SK-N-SH (cell line): Measurements from ENCODE around the gene GNB1L. TPM values are rescaled to one million over a fixed set of nuclear protein-coding genes. Genes with fewer than 3 reads are reported as not detected.
A peak's percentile ranks its signal among the peaks of the same experiment; 100 is the strongest.

Source experiments
- CTCF ChIA-PET: fragments of 300-600, 350-600 bp; formaldehyde crosslinking; extraction: SDS; loops from one replicate; lab custom pipeline; 2021; lab: Yijun Ruan, JAX
- POLR2A ChIA-PET: fragments of 350-600 bp; sonication (Branson Sonifier 250); formaldehyde crosslinking; extraction: SDS; loops from one replicate; lab custom pipeline; 2020; ENCODE audit warnings: antibody characterized with exemption, inconsistent platforms; lab: Yijun Ruan, JAX
- DNase-seq: peaks from one replicate; pipeline ENCODE4 v3.0.0; 2012
- H2AFZ ChIP-seq: fragments of 200-600 bp; sonication (generic); 2 replicates; pipeline ENCODE4 v1.8.1; 2016; ENCODE audit warnings: antibody characterized with exemption, mild to moderate bottlenecking, low read depth
- H3F3A ChIP-seq: fragments of 200-600 bp; sonication (generic); replicated peaks from 2 replicates; pipeline ENCODE3; 2016; ENCODE audit warnings: antibody characterized with exemption, mild to moderate bottlenecking; ENCODE audit not compliant: insufficient read depth
- H3K27ac ChIP-seq, 2 experiments: fragments of 200-500 bp in 1 of 2; fragments of 200-600 bp in 1 of 2; sonication (Bioruptor generic) in 1 of 2; sonication (generic), shearing (Covaris generic) in 1 of 2; 2 replicates each; pipeline versions ENCODE4 v1.5.1 to v1.6.1; 2014 to 2016; ENCODE audit warnings: low read depth in 2 of 2, inconsistent platforms in 1 of 2, low read length in 1 of 2, mild to moderate bottlenecking in 1 of 2, mixed read lengths in 1 of 2
- H3K27me3 ChIP-seq: fragments of 200-600 bp; sonication (generic), shearing (Covaris generic); 2 replicates; pipeline ENCODE4 v1.6.1; 2016; ENCODE audit warnings: mixed run types; ENCODE audit not compliant: insufficient read depth
- H3K36me3 ChIP-seq, 2 experiments: fragments of 200-500 bp in 1 of 2; fragments of 200-600 bp in 1 of 2; sonication (Bioruptor generic) in 1 of 2; sonication (generic) in 1 of 2; replicated peaks in 1 of 2; 2 replicates each; pipeline versions ENCODE3 to v1.5.1; 2014 to 2016; ENCODE audit warnings: low read length in 1 of 2, mild to moderate bottlenecking in 1 of 2; ENCODE audit not compliant: insufficient read depth in 2 of 2, control insufficient read depth in 1 of 2
- H3K4me1 ChIP-seq, 2 experiments: fragments of 200-500 bp in 1 of 2; fragments of 200-600 bp in 1 of 2; sonication (Bioruptor generic) in 1 of 2; sonication (generic), shearing (Covaris generic) in 1 of 2; 2 replicates each; pipeline versions ENCODE4 v1.5.1 to v1.6.1; 2014 to 2016; ENCODE audit warnings: low read depth in 1 of 2, low read length in 1 of 2, mixed run types in 1 of 2; ENCODE audit not compliant: insufficient read depth in 2 of 2, control insufficient read depth in 1 of 2
- H3K4me2 ChIP-seq: fragments of 200-600 bp; sonication (generic), shearing (Covaris generic); 2 replicates; pipeline ENCODE4 v1.6.1; 2017; ENCODE audit warnings: mixed run types
- H3K4me3 ChIP-seq, 2 experiments: fragments of 200-500 bp in 1 of 2; fragments of 200-600 bp in 1 of 2; sonication (Bioruptor generic) in 1 of 2; sonication (generic), shearing (Covaris generic) in 1 of 2; 2 replicates each; pipeline versions ENCODE4 v1.5.1 to v1.8.1; 2014 to 2016; ENCODE audit warnings: low read depth in 2 of 2, inconsistent platforms in 1 of 2, low read length in 1 of 2, mild to moderate bottlenecking in 1 of 2, mixed read lengths in 1 of 2, moderate library complexity in 1 of 2
- H3K79me2 ChIP-seq: fragments of 200-600 bp; sonication (generic); 2 replicates; pipeline ENCODE4 v1.8.1; 2017; ENCODE audit warnings: mild to moderate bottlenecking; ENCODE audit not compliant: insufficient read depth
- H3K9ac ChIP-seq: fragments of 200-600 bp; sonication (generic); 2 replicates; pipeline ENCODE4 v1.6.1; 2017; ENCODE audit warnings: mixed run types
- H3K9me2 ChIP-seq: fragments of 200-600 bp; sonication (generic); 2 replicates; pipeline ENCODE4 v1.6.1; 2017; ENCODE audit warnings: mixed run types
- H3K9me3 ChIP-seq: fragments of 200-600 bp; sonication (generic); 2 replicates; pipeline ENCODE4 v1.6.1; 2017; ENCODE audit warnings: mixed run types, mild to moderate bottlenecking, moderate library complexity
- H4K20me1 ChIP-seq: fragments of 200-600 bp; sonication (generic); 2 replicates; pipeline ENCODE4 v1.6.1; 2017; ENCODE audit warnings: mild to moderate bottlenecking, mixed run types; ENCODE audit not compliant: insufficient read depth
- CTCF ChIP-seq: fragments of 200-600 bp; sonication (generic); IDR thresholded peaks from 2 replicates; pipeline ENCODE4 v1.6.1; 2017; ENCODE audit warnings: antibody characterized with exemption, mild to moderate bottlenecking, moderate library complexity
- EZH2phosphoT487 ChIP-seq: fragments of 200-600 bp; sonication (generic); IDR thresholded peaks from 2 replicates; pipeline ENCODE4 v1.6.1; 2017; ENCODE audit warnings: low read depth, mixed run types, mild to moderate bottlenecking, antibody characterized with exemption, moderate library complexity, borderline replicate concordance
- FOXJ3 ChIP-seq: sonication (generic); formaldehyde crosslinking; IDR thresholded peaks from 2 replicates; pipeline ENCODE4 v1.5.1; 2020; ENCODE audit warnings: mild to moderate bottlenecking, missing genetic modification reagents
- FOXM1 ChIP-seq: IDR thresholded peaks from 2 replicates; pipeline ENCODE4 v1.4.0; 2012; ENCODE audit warnings: low read depth, mild to moderate bottlenecking
- IRF3 ChIP-seq: fragments of 150-350 bp; IDR thresholded peaks from 2 replicates; pipeline ENCODE4 v1.6.1; 2016; ENCODE audit warnings: mild to moderate bottlenecking, low read depth, low read length
- JUND ChIP-seq: IDR thresholded peaks from 2 replicates; pipeline ENCODE4 v1.4.0; 2012
- MEF2A ChIP-seq: IDR thresholded peaks from 2 replicates; pipeline ENCODE4 v1.4.0; 2012; ENCODE audit warnings: low read depth, borderline replicate concordance
- MXI1 ChIP-seq: IDR thresholded peaks from 2 replicates; pipeline ENCODE4 v1.6.1; 2012; ENCODE audit warnings: mild to moderate bottlenecking, low read depth, low read length, improper control_type of control experiment
- NFIC ChIP-seq: IDR thresholded peaks from 2 replicates; pipeline ENCODE4 v1.4.0; 2012; ENCODE audit warnings: borderline replicate concordance
- PBX3 ChIP-seq: IDR thresholded peaks from 2 replicates; pipeline ENCODE4; 2012
- POLR2AphosphoS5 ChIP-seq: IDR thresholded peaks from 2 replicates; pipeline ENCODE4 v1.6.1; 2012; ENCODE audit warnings: low read depth, low read length
- RCOR1 ChIP-seq: fragments of 150-350 bp; IDR thresholded peaks from 2 replicates; pipeline ENCODE4 v1.6.1; 2017; ENCODE audit warnings: antibody characterized with exemption, low read length
- RFX5 ChIP-seq: IDR thresholded peaks from 2 replicates; pipeline ENCODE4 v1.6.1; 2012; ENCODE audit warnings: mild to moderate bottlenecking, improper control_type of control experiment, low read length
- SMC3 ChIP-seq: IDR thresholded peaks from 2 replicates; pipeline ENCODE4 v1.6.1; 2012; ENCODE audit warnings: low read depth, low read length, improper control_type of control experiment
- TAF1 ChIP-seq: IDR thresholded peaks from 2 replicates; pipeline ENCODE4 v1.6.1; 2012; ENCODE audit warnings: low read depth, mild to moderate bottlenecking, low read length, moderate library complexity, borderline replicate concordance
- TCF12 ChIP-seq: IDR thresholded peaks from 2 replicates; pipeline ENCODE4 v1.4.0; 2012
- TEAD4 ChIP-seq: IDR thresholded peaks from 2 replicates; pipeline ENCODE4 v1.4.0; 2012; ENCODE audit warnings: mild to moderate bottlenecking, borderline replicate concordance; ENCODE audit not compliant: insufficient read depth
- ZBTB33 ChIP-seq: IDR thresholded peaks from 2 replicates; pipeline ENCODE4 v1.4.0; 2012; ENCODE audit warnings: low read depth, borderline replicate concordance
- WGBS: methylation state at CpG from one replicate; pipeline ENCODE4 v1.1.6; 2017; ENCODE audit warnings: low lambda C conversion rate; 5-methylcytosine and 5-hydroxymethylcytosine counted together
- polyA plus RNA-seq, 3 experiments: library from polyadenylated mRNA; depleted of rRNA; stranded (reverse); fragments of >200 nt; gene quantifications; 2 replicates each; pipeline ENCODE4 v1.2.3, GENCODE V29; 2012

Gene GNB1L
- polyA plus RNA-seq, 1 of the 3 experiments (the other 2 are of a cell fraction), result 5.9 TPM

- ChIA-PET POLR2A (no interaction called here), CTCF (interaction anchor here (0.8 to 2.5 kb wide), 6 partner anchors 10 to 99 kb away, joined by 3 to 12 read pairs (median 4); no protein-coding TSS in a partner anchor)
- Histone ChIP-seq H3K4me1 (peaks cover 0 to 39% of the 10 kb centered on the region in 2 experiments; a peak in 1 of 4 replicates), H3F3A (no peaks in the 10 kb centered on the region), H3K9me2 (no peaks in the 10 kb centered on the region), H3K27ac (peak overlapping the region in 1 of 2 experiments; percentile 34; a peak in 1 of 4 replicates), H3K9ac (no peak overlapping the region), H3K4me3 (no peak overlapping the region), H3K79me2 (no peaks in the 10 kb centered on the region), H3K9me3 (no peaks in the 10 kb centered on the region), H3K27me3 (no peaks in the 10 kb centered on the region), H2AFZ (no peak overlapping the region), H3K4me2 (no peak overlapping the region), H3K36me3 (no peaks in the 10 kb centered on the region), H4K20me1 (no peaks in the 10 kb centered on the region)
- DNase-seq, result peak; percentile 32
- TF ChIP-seq MEF2A, result no peak
- no peak for TF ChIP-seq NFIC
- TF ChIP-seq POLR2AphosphoS5, result no peak
- no peak for TF ChIP-seq ZBTB33
- no peak for TF ChIP-seq CTCF
- TF ChIP-seq FOXM1, result no peak
- TF ChIP-seq TCF12, result no peak
- no peak for TF ChIP-seq TAF1
- 95% methylated on average over 5 of the region's 12 CpGs for WGBS
Measured at GRCh38 chr22:19811211-19811621, 43.5 kb downstream of the GNB1L start.

GRCh38 chr22:19810381-19811201 is 44.1 kb downstream of the GNB1L start:
- Histone ChIP-seq H3K4me1 (peaks cover 0 to 39% of the 10 kb centered on the region in 2 experiments; a peak in 1 of 4 replicates), H3K27ac (no peak overlapping the region), H3K79me2 (no peaks in the 10 kb centered on the region), H2AFZ (no peak overlapping the region), H3K36me3 (no peaks in the 10 kb centered on the region), H3K9me3 (no peaks in the 10 kb centered on the region), H3K27me3 (no peaks in the 10 kb centered on the region), H3K9ac (no peak overlapping the region), H3K9me2 (no peaks in the 10 kb centered on the region), H3K4me2 (no peak overlapping the region), H3F3A (no peaks in the 10 kb centered on the region), H3K4me3 (no peak overlapping the region), H4K20me1 (no peaks in the 10 kb centered on the region)
- DNase-seq, result peak; percentile 57
- ChIA-PET CTCF (interaction anchor here (0.8 to 2.5 kb wide), 7 partner anchors 10 to 100 kb away, joined by 3 to 12 read pairs (median 4); no protein-coding TSS in a partner anchor), POLR2A (no interaction called here)
- TF ChIP-seq MXI1 (no peak), FOXM1 (no peak), IRF3 (no peak), NFIC (no peak), EZH2phosphoT487 (no peak), TEAD4 (no peak), JUND (no peak), CTCF (no peak), RFX5 (no peak), RCOR1 (no peak), PBX3 (no peak), FOXJ3 (CRISPR knock-in tag) (no peak), SMC3 (no peak)
- WGBS, result 96% methylated on average over 21 of the region's 23 CpGs
